ENCODE data around the gene PUS1. TPM values are rescaled to one million over a fixed set of nuclear protein-coding genes. Genes with fewer than 3 reads are reported as not detected.

Gene PUS1
- total and polyA plus RNA-seq, 9 of the 15 experiments (the other 6 are each of a cell fraction or from before 2014, with no cell fraction given), result 1.9 to 90.8 (median 30.0) TPM

- TF ChIP-seq ZNF592 (IDR thresholded peaks at IDR 0.05), result no peak
- no peak for TF ChIP-seq JUNB (CRISPR knock-in tag; conservative IDR thresholded peaks at IDR 0.05)
- no peak for TF ChIP-seq CBX8 (IDR thresholded peaks at IDR 0.05; ENCODE audit: borderline replicate concordance, extremely low read depth, low read depth, low read length, poor library complexity, severe bottlenecking)
- no peak for TF ChIP-seq BCLAF1 (IDR thresholded peaks at IDR 0.05; ENCODE audit: borderline replicate concordance in 1 of 2, control insufficient read depth in 1 of 2, low read depth in 2 of 2, low read length in 1 of 2)
- peak; percentile 71 for TF ChIP-seq MGA (IDR thresholded peaks at IDR 0.05)
These were observed 743 bp downstream of the PUS1 start (continued) for GRCh38 chr12:131929581-131930456.
